ENCODE results near the gene MICALL1. TPM values are rescaled to one million over a fixed set of nuclear protein-coding genes. Genes with fewer than 3 reads are reported as not detected.

The MICALL1 gene
- total RNA-seq, 1 experiment from 2014 or later = 52.0 TPM

GRCh38 chr22:37982938-37983859 lies 77.1 kb downstream of the MICALL1 start:
- DNase-seq (ENCODE audit: low read depth) = no peak

DNA sequence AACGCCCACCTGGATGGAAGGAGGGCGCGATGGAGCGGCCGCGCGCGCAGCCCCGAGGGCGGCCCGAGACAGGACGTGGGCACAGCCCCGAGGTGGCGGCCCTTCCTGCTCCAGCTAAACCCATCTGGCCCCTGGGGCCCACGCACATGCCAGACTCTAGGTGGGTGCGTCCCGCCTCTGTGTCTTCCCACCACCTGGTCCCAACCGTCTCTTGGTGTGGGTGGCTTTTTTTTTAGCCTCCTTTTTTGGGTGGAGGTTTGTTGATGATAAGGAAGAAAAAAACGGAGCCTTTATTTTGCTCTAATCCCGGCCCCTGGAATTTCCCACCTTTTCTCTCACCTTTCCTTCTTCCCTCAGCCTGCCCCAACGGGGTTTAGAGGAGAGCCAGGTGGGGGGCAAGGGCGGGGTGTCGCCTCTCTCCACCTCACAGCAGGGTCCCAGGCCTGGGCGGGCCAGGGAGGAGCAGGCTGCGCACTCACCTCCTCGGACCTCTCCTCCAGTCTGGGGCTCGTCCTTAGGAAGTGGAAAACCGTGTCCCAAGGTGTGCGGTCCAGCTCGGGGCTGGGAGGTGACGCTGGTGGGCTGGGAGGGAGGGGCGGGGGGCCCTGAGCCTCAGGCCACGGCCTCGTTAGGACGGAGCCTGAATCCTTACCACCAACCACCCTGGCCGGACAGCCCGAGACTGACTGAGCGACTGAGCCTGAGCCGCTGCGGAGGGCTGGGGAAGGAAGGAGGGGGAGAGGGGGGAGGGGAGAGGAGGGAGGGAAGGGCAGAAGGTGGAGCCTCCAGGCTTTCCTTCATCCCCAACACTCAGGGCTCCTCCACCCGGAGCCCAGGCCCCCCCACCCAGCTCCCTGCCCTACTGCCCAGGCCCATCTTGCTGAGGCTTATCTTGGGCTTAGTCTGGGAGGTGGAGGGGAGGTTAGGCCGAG lies 78.0 kb downstream of the MICALL1 start, which contains the start of gene SOX10:
Gene SOX10 (minus strand): TSS at position 696 of the 932 bp plus-strand sequence. CDS start 771 bp downstream, outside the sequence.
- DNase-seq (ENCODE audit: low read depth) = no peak

DNA sequence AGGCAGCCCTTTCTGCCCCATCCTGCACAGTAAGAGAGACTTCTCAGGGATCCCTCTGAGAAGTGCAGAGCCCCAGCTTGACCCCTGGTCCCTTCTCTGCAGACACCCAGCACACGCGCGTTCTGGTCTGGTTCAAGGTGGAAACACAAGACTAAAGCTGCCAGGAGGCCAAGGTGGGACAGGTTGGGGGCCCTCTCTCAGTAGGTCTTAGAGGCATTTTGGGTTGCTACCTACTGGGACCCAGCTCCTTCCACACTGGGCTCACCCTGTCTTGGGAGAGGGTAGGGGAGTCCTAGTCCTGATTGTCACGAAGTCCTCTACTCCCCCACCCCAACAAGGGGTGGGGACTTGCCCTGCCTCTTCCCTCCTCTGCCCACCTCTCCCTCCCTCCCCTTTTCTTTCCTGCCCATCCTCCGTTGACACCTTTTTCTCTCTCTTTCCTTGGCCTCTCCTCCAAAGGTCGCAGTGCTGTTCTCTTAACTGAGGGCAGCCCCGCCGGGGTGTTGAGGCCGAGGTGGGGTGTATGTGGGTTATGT lies 79.0 kb downstream of the MICALL1 start:
- DNase-seq (ENCODE audit: low read depth) = no peak

DNA sequence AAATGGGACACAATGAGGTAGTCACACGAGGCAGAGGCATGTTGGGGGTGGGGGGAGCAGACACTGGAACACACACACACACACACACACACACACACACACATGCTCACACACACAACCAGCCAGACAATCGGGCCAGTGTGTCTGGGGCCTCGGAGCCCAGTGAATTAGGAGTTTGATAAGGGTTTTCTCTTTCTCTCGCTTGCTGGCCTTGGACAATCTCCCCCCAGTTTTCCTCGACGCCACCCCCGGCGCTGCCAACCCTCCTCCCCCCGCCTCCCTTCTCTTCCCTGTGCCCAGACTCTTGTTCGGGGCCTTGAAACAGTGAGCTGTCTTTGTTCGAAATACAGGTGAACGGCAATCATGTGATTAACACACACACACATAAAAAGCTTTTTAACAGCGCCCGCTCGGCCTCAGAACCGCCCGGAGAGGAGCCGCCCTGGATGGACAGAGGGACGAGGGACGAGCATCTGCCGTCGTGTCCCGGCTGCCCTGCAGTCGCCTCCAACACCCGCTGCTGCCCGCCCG lies 79.7 kb downstream of the MICALL1 start:
- DNase-seq (ENCODE audit: low read depth) = no peak

DNA sequence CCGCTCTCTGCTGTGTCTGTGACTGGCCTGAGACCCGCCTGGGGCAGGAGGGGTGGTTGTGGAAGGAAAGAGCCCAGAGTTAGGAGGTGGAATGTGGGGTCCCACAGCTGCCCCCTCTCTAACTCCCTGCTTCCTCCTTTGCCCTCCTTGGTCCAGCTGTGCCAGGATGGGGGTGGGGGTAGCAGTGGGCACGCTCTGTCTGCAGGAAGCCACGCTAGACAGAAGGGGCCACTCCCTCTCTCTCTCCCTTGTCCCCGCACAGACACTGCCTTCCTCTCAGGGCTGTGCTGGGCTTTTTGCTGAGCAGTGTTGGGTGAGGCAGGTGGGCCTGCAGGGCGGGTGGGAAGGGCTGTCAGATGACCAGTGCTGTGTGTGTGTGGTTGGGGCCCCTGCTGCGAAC lies 80.3 kb downstream of the MICALL1 start:
- DNase-seq (ENCODE audit: low read depth) = no peak

GRCh38 chr22:37989146-37990045 lies 83.3 kb downstream of the MICALL1 start:
- no peak for DNase-seq (ENCODE audit: low read depth)

DNA sequence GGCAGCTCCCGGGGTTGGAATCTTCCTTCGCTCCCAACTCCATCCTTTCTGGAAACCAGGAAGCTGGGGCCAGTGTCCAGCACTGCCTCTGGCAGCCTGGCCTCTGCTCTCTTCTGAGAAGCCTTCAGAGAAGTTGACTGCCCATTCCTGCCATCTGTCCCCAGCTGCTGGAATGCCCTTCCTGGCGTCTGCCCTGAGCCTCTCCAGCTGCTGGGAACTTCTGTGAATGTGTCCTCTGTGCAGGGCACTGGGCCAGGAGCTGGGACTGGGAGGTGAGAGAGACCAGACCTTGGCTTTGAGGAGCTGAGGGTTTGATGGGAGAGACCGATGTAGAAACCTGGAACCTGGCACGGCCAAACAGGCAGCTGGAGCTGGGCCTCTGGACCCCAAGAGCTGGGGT lies 84.2 kb downstream of the MICALL1 start:
- DNase-seq (ENCODE audit: low read depth) = no peak

- DNase-seq (ENCODE audit: low read depth) = no peak
Observed at GRCh38 chr22:37990862-37991261, 84.8 kb downstream of the MICALL1 start.

GRCh38 chr22:37991731-37992442 lies 85.8 kb downstream of the MICALL1 start:
- DNase-seq (ENCODE audit: low read depth) = no peak

Other genes with a start within 250 kb of the MICALL1 start
- gene PDXP, start 247.6 kb upstream of the MICALL1 start, total RNA-seq (2014; rRNA removed) = 38.7 and 45.1 TPM in 2 replicates
- gene LGALS1, start 230.7 kb upstream of the MICALL1 start, total RNA-seq (2014; rRNA removed) = 5,161 and 10,139 TPM in 2 replicates
- 45.1 and 53.9 TPM in 2 replicates for gene NOL12, start 220.0 kb upstream of the MICALL1 start, total RNA-seq (2014; rRNA removed)
- gene TRIOBP, start 209.2 kb upstream of the MICALL1 start, total RNA-seq (2014; rRNA removed) = 128 and 137 TPM in 2 replicates
- 21.2 and 23.4 TPM in 2 replicates for gene GCAT, start 98.4 kb upstream of the MICALL1 start, total RNA-seq (2014; rRNA removed)
- gene GALR3, start 82.9 kb upstream of the MICALL1 start, total RNA-seq (2014; rRNA removed) = not detected in 2 replicates
- 49.5 and 55.0 TPM in 2 replicates for gene ANKRD54, start 62.0 kb upstream of the MICALL1 start, total RNA-seq (2014; rRNA removed)
- 311 and 345 TPM in 2 replicates for gene EIF3L, start 56.9 kb upstream of the MICALL1 start, total RNA-seq (2014; rRNA removed)
- gene C22orf23, start 47.3 kb downstream of the MICALL1 start, total RNA-seq (2014; rRNA removed) = 0.29 TPM in 1 of 2 replicates, not detected in the other
- gene POLR2F, start 47.4 kb downstream of the MICALL1 start, total RNA-seq (2014; rRNA removed) = 45.9 and 64.8 TPM in 2 replicates
- gene SOX10, start 78.3 kb downstream of the MICALL1 start, total RNA-seq (2014; rRNA removed) = not detected in 2 replicates
- 5.2 and 6.0 TPM in 2 replicates for gene PICK1, start 151.1 kb downstream of the MICALL1 start, total RNA-seq (2014; rRNA removed)
- gene SLC16A8, start 177.9 kb downstream of the MICALL1 start, total RNA-seq (2014; rRNA removed) = not detected in 2 replicates
- gene BAIAP2L2, start 204.4 kb downstream of the MICALL1 start, total RNA-seq (2014; rRNA removed) = 0.06 and 0.13 TPM in 2 replicates